GM19099 (cell line): ENCODE data around the gene SH3GLB1.

Experiments
- POLR2A ChIP-seq: IDR thresholded peaks from 3 replicates; pipeline ENCODE4 v1.6.1; 2011; ENCODE audit warnings: low read depth; ENCODE audit not compliant: insufficient read length; ENCODE audit errors: extremely low read depth

SH3GLB1 gene

GRCh38 chr1:86704458-86704971 lies at the start of gene SH3GLB1:
Gene SH3GLB1, plus strand, starts transcription at chr1:86704576. Its CDS starts 324 bp downstream, at chr1:86704900.
- TF ChIP-seq POLR2A, result peak; percentile 85

- TF ChIP-seq POLR2A, result no peak
Measured at GRCh38 chr1:86666368-86666767, 38.0 kb upstream of the SH3GLB1 start.

- no peak for TF ChIP-seq POLR2A
Measured at GRCh38 chr1:86687595-86687994, 16.8 kb upstream of the SH3GLB1 start.

- no peak for TF ChIP-seq POLR2A
Measured at GRCh38 chr1:86692641-86693040, 11.7 kb upstream of the SH3GLB1 start.

- TF ChIP-seq POLR2A, result no peak
Measured at GRCh38 chr1:86695400-86695799, 9.0 kb upstream of the SH3GLB1 start.

- TF ChIP-seq POLR2A, result no peak
Measured at GRCh38 chr1:86696522-86696921, 7.9 kb upstream of the SH3GLB1 start.

- TF ChIP-seq POLR2A, result no peak
Measured at GRCh38 chr1:86699186-86699585, 5.2 kb upstream of the SH3GLB1 start.

- no peak for TF ChIP-seq POLR2A
Measured at GRCh38 chr1:86701731-86702130, 2.6 kb upstream of the SH3GLB1 start.

- no peak for TF ChIP-seq POLR2A
Measured at GRCh38 chr1:86703696-86704457, 499 bp upstream of the SH3GLB1 start.

- no peak for TF ChIP-seq POLR2A
Measured at GRCh38 chr1:86704972-86705664, 742 bp downstream of the SH3GLB1 start.

GRCh38 chr1:86705665-86705985 lies 1.2 kb downstream of the SH3GLB1 start:
- no peak for TF ChIP-seq POLR2A

- no peak for TF ChIP-seq POLR2A
Measured at GRCh38 chr1:86706018-86706635, 1.8 kb downstream of the SH3GLB1 start.

GRCh38 chr1:86708920-86709319 lies 4.5 kb downstream of the SH3GLB1 start:
- no peak for TF ChIP-seq POLR2A

GRCh38 chr1:86712088-86712860 lies 7.9 kb downstream of the SH3GLB1 start:
- TF ChIP-seq POLR2A, result no peak

- no peak for TF ChIP-seq POLR2A
Measured at GRCh38 chr1:86713477-86713876, 9.1 kb downstream of the SH3GLB1 start.

- TF ChIP-seq POLR2A, result no peak
Measured at GRCh38 chr1:86714159-86714558, 9.8 kb downstream of the SH3GLB1 start.
